Mucosa of rectum (tissue), 2 donors: ENCODE measurements around the gene PDLIM5.

Source experiments
- H3K27ac ChIP-seq, 2 donors: one replicate each; pipeline ENCODE4 v1.7.0; 2013; ENCODE audit warnings: inconsistent platforms in 2 of 2, low read depth in 2 of 2, low read length in 2 of 2
- H3K27me3 ChIP-seq, 2 donors: one replicate each; pipeline ENCODE4 v1.7.0; 2013; ENCODE audit warnings: low read length in 2 of 2; ENCODE audit not compliant: control insufficient read depth in 2 of 2, insufficient read depth in 2 of 2
- H3K36me3 ChIP-seq, 2 donors: one replicate each; pipeline ENCODE4 v1.7.0; 2013; ENCODE audit warnings: low read length in 2 of 2; ENCODE audit not compliant: control insufficient read depth in 2 of 2, insufficient read depth in 2 of 2
- H3K4me1 ChIP-seq, 2 donors: one replicate each; pipeline ENCODE4 v1.7.0; 2013; ENCODE audit warnings: low read length in 2 of 2, mild to moderate bottlenecking in 1 of 2; ENCODE audit not compliant: control insufficient read depth in 2 of 2, insufficient read depth in 2 of 2
- H3K4me3 ChIP-seq, 2 donors: one replicate each; pipeline ENCODE4 v1.7.0; 2013; ENCODE audit warnings: low read length in 2 of 2
- H3K9ac ChIP-seq, 2 donors: one replicate each; pipeline ENCODE4 v1.7.0; 2013; ENCODE audit warnings: low read length in 2 of 2, low read depth in 1 of 2, mild to moderate bottlenecking in 1 of 2
- H3K9me3 ChIP-seq, 2 donors: one replicate each; pipeline ENCODE4 v1.7.0; 2013; ENCODE audit warnings: low read length in 2 of 2; ENCODE audit not compliant: control insufficient read depth in 2 of 2
- donor health status: healthy.
- donor health status: Normal muscosa, but diverticular disease.

Gene PDLIM5

GRCh38 chr4:94519925-94520789 is 68.4 kb downstream of the PDLIM5 start:
- peaks cover 3 to 5% of the 10 kb centered on the region in 2 donors for H3K4me1 ChIP-seq
- H3K36me3 ChIP-seq = peaks cover 0 to 3% of the 10 kb centered on the region in 2 donors
- H3K9me3 ChIP-seq = no peaks in the 10 kb centered on the region
- H3K4me3 ChIP-seq = no peak overlapping the region
- no peak overlapping the region for H3K9ac ChIP-seq
- H3K27me3 ChIP-seq = no peaks in the 10 kb centered on the region
- H3K27ac ChIP-seq = peak overlapping the region in 1 of 2 donors; percentile 9

DNA sequence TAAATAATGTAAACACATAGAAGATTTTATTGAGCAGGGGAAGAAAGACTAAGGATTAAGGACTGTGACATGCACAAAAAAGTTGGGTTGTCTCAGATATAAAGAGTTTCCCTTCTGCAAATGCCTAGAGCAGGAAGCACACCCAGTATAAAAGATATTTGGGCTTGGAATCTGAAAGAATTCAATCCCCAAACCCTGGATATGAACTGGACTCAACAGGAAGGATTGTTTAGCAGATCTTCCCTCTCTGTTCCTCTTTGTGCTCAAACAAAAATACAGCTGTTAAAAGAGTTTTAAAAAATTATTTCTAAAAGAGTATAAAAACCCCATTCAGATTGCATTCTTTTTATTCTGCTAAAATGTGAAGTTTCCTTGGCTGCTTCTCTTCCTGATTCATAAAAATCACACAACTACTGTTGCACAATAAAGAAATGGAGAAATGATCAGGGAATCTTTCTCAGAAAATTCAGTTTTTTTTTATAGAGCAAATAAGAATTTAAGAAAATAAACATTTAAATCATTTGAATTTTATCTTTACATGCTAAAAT is 71.4 kb downstream of the PDLIM5 start:
- no peak overlapping the region for H3K9ac ChIP-seq
- peaks cover 0 to 3% of the 10 kb centered on the region in 2 donors for H3K4me1 ChIP-seq
- H3K27ac ChIP-seq = no peak overlapping the region

GRCh38 chr4:94523617-94524016 is 71.9 kb downstream of the PDLIM5 start:
- H3K36me3 ChIP-seq = peaks cover 0 to 3% of the 10 kb centered on the region in 2 donors
- no peak overlapping the region for H3K27ac ChIP-seq
- H3K9ac ChIP-seq = no peak overlapping the region
- peaks cover 0 to 3% of the 10 kb centered on the region in 2 donors for H3K4me1 ChIP-seq
- no peaks in the 10 kb centered on the region for H3K27me3 ChIP-seq
- no peaks in the 10 kb centered on the region for H3K9me3 ChIP-seq
- no peak overlapping the region for H3K4me3 ChIP-seq

More for the DNA sequence above, 71.4 kb downstream of the PDLIM5 start:
- Histone ChIP-seq H3K4me3 (no peak overlapping the region), H3K36me3 (peaks cover 0 to 3% of the 10 kb centered on the region in 2 donors), H3K27me3 (no peaks in the 10 kb centered on the region), H3K9me3 (no peaks in the 10 kb centered on the region)

GRCh38 chr4:94525993-94526728 is 74.4 kb downstream of the PDLIM5 start:
- no peaks in the 10 kb centered on the region for H3K4me1 ChIP-seq
- no peaks in the 10 kb centered on the region for H3K36me3 ChIP-seq
- no peaks in the 10 kb centered on the region for H3K9me3 ChIP-seq
- H3K27ac ChIP-seq = peak overlapping the region in 1 of 2 donors; percentile 5
- peak overlapping the region in 1 of 2 donors; percentile 7 for H3K9ac ChIP-seq
- no peaks in the 10 kb centered on the region for H3K27me3 ChIP-seq
- H3K4me3 ChIP-seq = no peak overlapping the region

DNA sequence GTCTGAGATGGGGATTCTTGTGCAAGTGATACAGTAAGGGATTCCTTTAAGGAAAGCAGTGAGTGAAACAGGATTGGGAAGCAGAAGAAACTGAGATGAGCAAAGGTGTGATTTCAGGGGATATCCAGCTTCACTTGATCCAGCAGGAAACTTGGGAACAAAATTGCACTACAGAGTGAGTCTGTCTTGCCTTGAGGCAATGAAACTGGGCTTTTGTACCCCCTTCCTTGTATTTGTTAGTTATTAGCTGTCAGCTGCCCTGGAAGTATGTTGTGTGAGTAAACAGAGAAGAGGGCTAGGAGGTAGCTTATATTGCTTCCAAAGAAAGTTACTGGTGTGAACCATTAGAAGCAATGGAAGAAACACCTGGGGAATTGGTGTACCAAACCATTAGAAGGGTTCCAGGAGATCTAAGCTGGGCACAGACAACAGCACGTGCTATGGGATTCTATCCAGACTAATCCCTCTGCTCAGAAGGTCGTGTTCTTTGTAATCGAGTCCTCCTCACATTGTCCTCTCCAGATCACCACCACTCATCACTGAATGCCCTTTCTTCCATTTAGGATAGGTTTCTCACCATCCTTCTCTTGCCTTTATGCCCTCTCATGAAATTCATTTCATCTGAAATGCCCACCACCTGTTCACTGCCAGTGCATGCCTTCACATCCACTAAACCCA is 76.0 kb downstream of the PDLIM5 start:
- H3K4me1 ChIP-seq = no peaks in the 10 kb centered on the region
- no peaks in the 10 kb centered on the region for H3K9me3 ChIP-seq
- H3K4me3 ChIP-seq = no peak overlapping the region
- no peak overlapping the region for H3K27ac ChIP-seq
- no peak overlapping the region for H3K9ac ChIP-seq
- no peaks in the 10 kb centered on the region for H3K27me3 ChIP-seq
- H3K36me3 ChIP-seq = no peaks in the 10 kb centered on the region

- Histone ChIP-seq H3K27ac (no peak overlapping the region), H3K9ac (no peak overlapping the region), H3K4me1 (peaks cover 4 to 7% of the 10 kb centered on the region in 2 donors), H3K9me3 (no peaks in the 10 kb centered on the region), H3K4me3 (no peak overlapping the region), H3K27me3 (no peaks in the 10 kb centered on the region), H3K36me3 (no peaks in the 10 kb centered on the region)
These were observed 77.2 kb downstream of the PDLIM5 start for GRCh38 chr4:94528792-94529451.

GRCh38 chr4:94530073-94530472 is 78.3 kb downstream of the PDLIM5 start:
- Histone ChIP-seq H3K4me1 (peaks cover 8 to 10% of the 10 kb centered on the region in 2 donors), H3K27ac (no peak overlapping the region)

GRCh38 chr4:94531991-94532789 is 80.4 kb downstream of the PDLIM5 start:
- Histone ChIP-seq H3K27ac (no peak overlapping the region), H3K4me3 (no peak overlapping the region)

More at GRCh38 chr4:94530073-94530472, 78.3 kb downstream of the PDLIM5 start:
- Histone ChIP-seq H3K36me3 (no peaks in the 10 kb centered on the region), H3K27me3 (no peaks in the 10 kb centered on the region), H3K9ac (no peak overlapping the region), H3K4me3 (no peak overlapping the region), H3K9me3 (no peaks in the 10 kb centered on the region)

More at GRCh38 chr4:94531991-94532789, 80.4 kb downstream of the PDLIM5 start:
- no peaks in the 10 kb centered on the region for H3K9me3 ChIP-seq
- peaks cover 8 to 10% of the 10 kb centered on the region in 2 donors for H3K4me1 ChIP-seq
- no peak overlapping the region for H3K9ac ChIP-seq
- no peaks in the 10 kb centered on the region for H3K36me3 ChIP-seq
- no peaks in the 10 kb centered on the region for H3K27me3 ChIP-seq
